ENCODE data around the gene TASL.

GRCh38 chrX:30620125-30620524 lies 42.6 kb upstream of the TASL start:
- TF ChIP-seq POLR2AphosphoS5 (IDR thresholded peaks at IDR 0.05) (no peak), CTCF (IDR thresholded peaks at IDR 0.05) (no peak), POLR2A (IDR thresholded peaks at IDR 0.05) (no peak)

Data from prostate gland (tissue), 2 donors.